PC-3 (cell line): Measurements from ENCODE around the gene SDK1.

Experiments used
- EZH2 ChIP-seq: fragments of 300-600 bp; sonication (generic); IDR thresholded peaks from one replicate; pipeline ENCODE4 v1.6.1; 2017; ENCODE audit warnings: antibody characterized with exemption, mild to moderate bottlenecking, low read length; ENCODE audit not compliant: unreplicated experiment
- EZH2phosphoT487 ChIP-seq: fragments of 300-600 bp; sonication (generic); IDR thresholded peaks from 2 replicates; pipeline ENCODE4 v1.6.1; 2018; ENCODE audit warnings: mild to moderate bottlenecking, antibody characterized with exemption, low read length, borderline replicate concordance
- TF ChIP-seq, protein P1 (sequence below): fragments of 300-600 bp; sonication (generic); conservative IDR thresholded peaks from 2 replicates; pipeline ENCODE4 v1.5.1; 2017; ENCODE audit warnings: antibody characterized with exemption, low read depth, mild to moderate bottlenecking, low read length

DNA sequence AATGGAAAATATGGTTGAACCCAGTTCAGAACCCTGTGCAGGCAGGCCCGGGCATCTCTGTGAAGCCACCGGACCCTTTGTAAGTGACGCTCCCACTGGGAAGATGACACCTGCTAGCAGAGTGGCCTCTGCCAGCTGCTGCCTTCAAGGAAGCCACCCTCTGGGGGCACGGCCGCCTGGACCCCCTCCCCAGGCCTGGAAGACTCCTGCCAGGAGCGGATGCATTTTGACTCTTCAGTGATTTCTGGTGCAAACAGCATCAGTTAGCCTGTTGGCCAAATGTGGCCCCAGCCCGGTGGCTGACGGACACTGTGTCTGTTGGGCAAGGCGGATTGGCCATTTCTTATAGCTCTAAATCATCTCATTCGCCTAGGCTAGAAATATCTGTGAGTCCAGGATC, 867.0 kb downstream of the SDK1 start:
- TF ChIP-seq, protein P1, sequence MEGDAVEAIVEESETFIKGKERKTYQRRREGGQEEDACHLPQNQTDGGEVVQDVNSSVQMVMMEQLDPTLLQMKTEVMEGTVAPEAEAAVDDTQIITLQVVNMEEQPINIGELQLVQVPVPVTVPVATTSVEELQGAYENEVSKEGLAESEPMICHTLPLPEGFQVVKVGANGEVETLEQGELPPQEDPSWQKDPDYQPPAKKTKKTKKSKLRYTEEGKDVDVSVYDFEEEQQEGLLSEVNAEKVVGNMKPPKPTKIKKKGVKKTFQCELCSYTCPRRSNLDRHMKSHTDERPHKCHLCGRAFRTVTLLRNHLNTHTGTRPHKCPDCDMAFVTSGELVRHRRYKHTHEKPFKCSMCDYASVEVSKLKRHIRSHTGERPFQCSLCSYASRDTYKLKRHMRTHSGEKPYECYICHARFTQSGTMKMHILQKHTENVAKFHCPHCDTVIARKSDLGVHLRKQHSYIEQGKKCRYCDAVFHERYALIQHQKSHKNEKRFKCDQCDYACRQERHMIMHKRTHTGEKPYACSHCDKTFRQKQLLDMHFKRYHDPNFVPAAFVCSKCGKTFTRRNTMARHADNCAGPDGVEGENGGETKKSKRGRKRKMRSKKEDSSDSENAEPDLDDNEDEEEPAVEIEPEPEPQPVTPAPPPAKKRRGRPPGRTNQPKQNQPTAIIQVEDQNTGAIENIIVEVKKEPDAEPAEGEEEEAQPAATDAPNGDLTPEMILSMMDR, result no peak
- no peak for TF ChIP-seq EZH2phosphoT487
- TF ChIP-seq EZH2, result no peak
